Osteoblast (primary cell): ENCODE data around the gene ACE. TPM values are rescaled to one million over a fixed set of nuclear protein-coding genes. Genes with fewer than 3 reads are reported as not detected.

Source experiments
- DNase-seq: peaks from one replicate; pipeline ENCODE4 v3.0.0; 2011; ENCODE audit warnings: low spot score, mixed read lengths; ENCODE audit not compliant: insufficient read length; ENCODE audit errors: missing footprints
- H2AFZ ChIP-seq: 2 replicates; pipeline ENCODE4 v1.6.0; 2011; ENCODE audit warnings: mild to moderate bottlenecking, low read length
- H3K27ac ChIP-seq: 2 replicates; pipeline ENCODE4 v1.5.1; 2011; ENCODE audit warnings: mild to moderate bottlenecking, low read depth, low read length, moderate library complexity
- H3K27me3 ChIP-seq: 2 replicates; pipeline ENCODE4 v1.6.0; 2012; ENCODE audit warnings: mild to moderate bottlenecking, control low read depth, inconsistent platforms, low read length, moderate library complexity; ENCODE audit not compliant: insufficient read depth
- H3K36me3 ChIP-seq: 2 replicates; pipeline ENCODE4 v1.5.1; 2011; ENCODE audit warnings: mild to moderate bottlenecking, low read length, control low read depth, moderate library complexity; ENCODE audit not compliant: insufficient read depth
- H3K4me1 ChIP-seq: 2 replicates; pipeline ENCODE4 v1.5.1; 2011; ENCODE audit warnings: mild to moderate bottlenecking, low read length, control low read depth, moderate library complexity; ENCODE audit not compliant: insufficient read depth
- H3K4me2 ChIP-seq: 2 replicates; pipeline ENCODE4 v1.6.0; 2011; ENCODE audit warnings: mild to moderate bottlenecking, low read length; ENCODE audit not compliant: insufficient read depth
- H3K4me3 ChIP-seq: fragments of 200-600 bp; sonication (generic); 3 replicates; pipeline ENCODE4 v1.5.1; 2012; ENCODE audit warnings: mild to moderate bottlenecking, low read length, inconsistent platforms; ENCODE audit not compliant: insufficient read depth
- H3K79me2 ChIP-seq: 2 replicates; pipeline ENCODE4 v1.6.0; 2012; ENCODE audit warnings: mild to moderate bottlenecking, low read length, control low read depth, inconsistent platforms; ENCODE audit not compliant: insufficient read depth
- H3K9me3 ChIP-seq: 2 replicates; pipeline ENCODE4 v1.5.1; 2011; ENCODE audit warnings: low read depth, low read length, control low read depth
- H4K20me1 ChIP-seq: 2 replicates; pipeline ENCODE4 v1.6.0; 2012; ENCODE audit warnings: mild to moderate bottlenecking, low read length, control low read depth; ENCODE audit not compliant: insufficient read depth
- CTCF ChIP-seq: IDR thresholded peaks from 2 replicates; pipeline ENCODE4 v1.5.1; 2011; ENCODE audit warnings: mild to moderate bottlenecking, low read depth, low read length, moderate library complexity; ENCODE audit errors: extremely low read depth
- total RNA-seq: library from RNA; depleted of rRNA; stranded (reverse); fragments of >200 nt; gene quantifications from 2 replicates; pipeline ENCODE4 v1.2.3, GENCODE V29; 2012

ACE gene
- total RNA-seq, 1 donor = 10.1 TPM

- no peaks in the 10 kb centered on the region for H4K20me1 ChIP-seq
- no peak for TF ChIP-seq CTCF
- no peaks in the 10 kb centered on the region for H3K9me3 ChIP-seq
- no peak overlapping the region for H3K27ac ChIP-seq
- H3K4me1 ChIP-seq = no peaks in the 10 kb centered on the region
- no peaks in the 10 kb centered on the region for H3K36me3 ChIP-seq
- H3K79me2 ChIP-seq = no peaks in the 10 kb centered on the region
- H2AFZ ChIP-seq = no peak overlapping the region
- H3K4me3 ChIP-seq = no peak overlapping the region
- peaks cover 12% of the 10 kb centered on the region for H3K27me3 ChIP-seq
- no peak overlapping the region for H3K4me2 ChIP-seq
- DNase-seq = peak; percentile 38
Observed at GRCh38 chr17:63491413-63491812, 14.6 kb downstream of the ACE start.

GRCh38 chr17:63491977-63492618, 15.2 kb downstream of the ACE start:
- no peaks in the 10 kb centered on the region for H3K79me2 ChIP-seq
- no peak overlapping the region for H3K4me3 ChIP-seq
- H3K4me2 ChIP-seq = no peak overlapping the region
- no peaks in the 10 kb centered on the region for H4K20me1 ChIP-seq
- H3K36me3 ChIP-seq = no peaks in the 10 kb centered on the region
- H2AFZ ChIP-seq = no peak overlapping the region
- no peaks in the 10 kb centered on the region for H3K4me1 ChIP-seq
- H3K9me3 ChIP-seq = no peaks in the 10 kb centered on the region
- H3K27me3 ChIP-seq = peaks cover 12% of the 10 kb centered on the region
- peak; percentile 78 for DNase-seq
- no peak for TF ChIP-seq CTCF
- no peak overlapping the region for H3K27ac ChIP-seq

GRCh38 chr17:63492940-63493339, 16.1 kb downstream of the ACE start:
- Histone ChIP-seq H3K27ac (no peak overlapping the region), H3K36me3 (no peaks in the 10 kb centered on the region), H3K27me3 (peaks cover 12% of the 10 kb centered on the region), H3K4me2 (no peak overlapping the region), H3K4me1 (no peaks in the 10 kb centered on the region), H3K9me3 (no peaks in the 10 kb centered on the region), H3K79me2 (no peaks in the 10 kb centered on the region), H4K20me1 (no peaks in the 10 kb centered on the region), H2AFZ (no peak overlapping the region), H3K4me3 (no peak overlapping the region)
- TF ChIP-seq CTCF = no peak
- peak; percentile 46 for DNase-seq

- Histone ChIP-seq H3K27ac (no peak overlapping the region), H3K4me1 (peaks cover 2% of the 10 kb centered on the region), H3K4me2 (no peak overlapping the region), H4K20me1 (no peaks in the 10 kb centered on the region), H2AFZ (no peak overlapping the region), H3K4me3 (no peak overlapping the region), H3K36me3 (no peaks in the 10 kb centered on the region), H3K9me3 (no peaks in the 10 kb centered on the region), H3K79me2 (no peaks in the 10 kb centered on the region), H3K27me3 (peaks cover 12% of the 10 kb centered on the region)
- TF ChIP-seq CTCF = no peak
- DNase-seq = peak; percentile 68
Observed at GRCh38 chr17:63493411-63493810, 16.6 kb downstream of the ACE start.
